ENCODE data around the gene ZNF280D.

ZNF280D gene

GRCh38 chr15:56744701-56745683, 11.7 kb upstream of the ZNF280D start:
- no peak for DNase-seq (ENCODE audit: low read depth in 2 of 2)

GRCh38 chr15:56741541-56741940, 8.2 kb upstream of the ZNF280D start:
- no peak for DNase-seq (ENCODE audit: low read depth in 2 of 2)

- DNase-seq (ENCODE audit: low read depth in 2 of 2) = no peak
These were observed 6.8 kb upstream of the ZNF280D start for GRCh38 chr15:56739964-56740640.

GRCh38 chr15:56739474-56739873, 6.2 kb upstream of the ZNF280D start:
- DNase-seq (ENCODE audit: low read depth in 2 of 2) = no peak

GRCh38 chr15:56737791-56738190, 4.5 kb upstream of the ZNF280D start:
- DNase-seq (ENCODE audit: low read depth in 2 of 2) = no peak

GRCh38 chr15:56736881-56737707, 3.8 kb upstream of the ZNF280D start:
- DNase-seq (ENCODE audit: low read depth in 2 of 2) = no peak

GRCh38 chr15:56736308-56736707, 3.0 kb upstream of the ZNF280D start:
- DNase-seq (ENCODE audit: low read depth in 2 of 2) = no peak

- DNase-seq (ENCODE audit: low read depth in 2 of 2) = no peak
These were observed 2.3 kb upstream of the ZNF280D start for GRCh38 chr15:56735589-56735988.

- DNase-seq (ENCODE audit: low read depth in 2 of 2) = no peak
These were observed 815 bp upstream of the ZNF280D start for GRCh38 chr15:56734013-56734635.

GRCh38 chr15:56732886-56733135, 498 bp downstream of the ZNF280D start:
- no peak for DNase-seq (ENCODE audit: low read depth in 2 of 2)

- DNase-seq (ENCODE audit: low read depth in 2 of 2) = no peak
These were observed 999 bp downstream of the ZNF280D start for GRCh38 chr15:56732135-56732885.

- no peak for DNase-seq (ENCODE audit: low read depth in 2 of 2)
These were observed 1.8 kb downstream of the ZNF280D start for GRCh38 chr15:56731548-56731947.

GRCh38 chr15:56729561-56729960, 3.7 kb downstream of the ZNF280D start:
- DNase-seq (ENCODE audit: low read depth in 2 of 2) = no peak

- DNase-seq (ENCODE audit: low read depth in 2 of 2) = no peak
These were observed 7.9 kb downstream of the ZNF280D start for GRCh38 chr15:56725386-56725785.

- no peak for DNase-seq (ENCODE audit: low read depth in 2 of 2)
These were observed 9.1 kb downstream of the ZNF280D start for GRCh38 chr15:56724232-56724631.

GRCh38 chr15:56723787-56724186, 9.5 kb downstream of the ZNF280D start:
- DNase-seq (ENCODE audit: low read depth in 2 of 2) = no peak

- DNase-seq (ENCODE audit: low read depth in 2 of 2) = no peak
These were observed 13.3 kb downstream of the ZNF280D start for GRCh38 chr15:56719774-56720555.

GRCh38 chr15:56719021-56719612, 14.2 kb downstream of the ZNF280D start:
- no peak for DNase-seq (ENCODE audit: low read depth in 2 of 2)

GRCh38 chr15:56718560-56718959, 14.7 kb downstream of the ZNF280D start:
- no peak for DNase-seq (ENCODE audit: low read depth in 2 of 2)

GRCh38 chr15:56716334-56716733, 17.0 kb downstream of the ZNF280D start:
- no peak for DNase-seq (ENCODE audit: low read depth in 2 of 2)

Data from stimulated activated CD4-positive, alpha-beta T cell treated with anti-CD3 and anti-CD28 coated beads, Interleukin-15, amount 100 ng/mL, for 48 hours (primary cell).